HG02610 (cell line): ENCODE measurements around the gene ANKUB1.
A peak's percentile ranks its signal among the peaks of the same experiment; 100 is the strongest.

Experiments
- ATAC-seq: cut with Tn5 transposase; IDR thresholded peaks from one replicate; pipeline ENCODE4 v1.9.1; 2021; ENCODE audit warnings: mild to moderate bottlenecking, moderate library complexity; ENCODE audit not compliant: unreplicated experiment

The ANKUB1 gene

DNA sequence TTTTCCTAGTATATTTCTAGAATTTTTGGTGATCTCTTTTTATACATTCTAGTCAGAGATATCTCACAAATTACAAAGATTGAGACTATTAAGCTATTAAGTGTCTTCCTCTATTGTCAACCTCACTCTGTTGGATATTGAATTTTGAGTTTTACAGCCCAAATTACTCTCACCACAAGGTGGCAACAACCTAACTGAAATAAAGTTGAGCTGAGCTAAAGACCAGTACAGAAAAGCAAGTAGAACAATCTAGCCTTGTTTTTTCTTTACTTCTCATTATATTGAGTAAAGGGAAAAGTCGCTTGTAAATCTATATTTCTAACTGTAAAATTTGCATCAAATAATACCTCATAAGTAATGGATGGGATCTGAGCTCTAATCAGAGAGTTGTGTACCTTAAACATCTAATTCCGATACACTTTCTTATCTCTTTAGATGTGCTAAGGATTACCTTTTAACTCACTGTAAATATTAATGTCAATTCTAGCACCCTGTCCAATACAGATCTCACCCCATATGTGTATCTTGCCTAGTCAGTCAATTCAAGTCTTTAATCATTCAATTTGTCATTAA is 26.5 kb downstream of the ANKUB1 start:
- ATAC-seq: no peak

DNA sequence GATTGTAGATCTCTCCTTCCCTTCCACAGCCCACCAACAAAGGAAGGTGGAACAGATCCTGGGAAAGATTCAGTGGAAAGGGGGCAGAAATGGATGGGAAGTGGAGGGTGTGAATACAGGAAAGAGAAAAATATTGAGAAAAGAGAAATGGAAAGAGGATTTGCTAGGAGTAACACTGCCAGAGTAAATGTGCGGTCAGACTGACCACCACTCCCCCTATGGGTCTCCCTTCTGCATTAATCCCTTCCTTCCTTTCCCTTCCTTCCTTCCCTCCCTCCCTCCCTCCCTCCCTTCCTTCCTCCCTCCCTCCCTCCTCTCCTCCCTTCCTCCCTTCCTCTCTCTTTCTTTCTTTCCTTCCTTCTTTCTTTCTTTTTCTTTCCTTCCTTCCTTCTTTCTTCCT is 28.1 kb downstream of the ANKUB1 start:
- no peak for ATAC-seq

DNA sequence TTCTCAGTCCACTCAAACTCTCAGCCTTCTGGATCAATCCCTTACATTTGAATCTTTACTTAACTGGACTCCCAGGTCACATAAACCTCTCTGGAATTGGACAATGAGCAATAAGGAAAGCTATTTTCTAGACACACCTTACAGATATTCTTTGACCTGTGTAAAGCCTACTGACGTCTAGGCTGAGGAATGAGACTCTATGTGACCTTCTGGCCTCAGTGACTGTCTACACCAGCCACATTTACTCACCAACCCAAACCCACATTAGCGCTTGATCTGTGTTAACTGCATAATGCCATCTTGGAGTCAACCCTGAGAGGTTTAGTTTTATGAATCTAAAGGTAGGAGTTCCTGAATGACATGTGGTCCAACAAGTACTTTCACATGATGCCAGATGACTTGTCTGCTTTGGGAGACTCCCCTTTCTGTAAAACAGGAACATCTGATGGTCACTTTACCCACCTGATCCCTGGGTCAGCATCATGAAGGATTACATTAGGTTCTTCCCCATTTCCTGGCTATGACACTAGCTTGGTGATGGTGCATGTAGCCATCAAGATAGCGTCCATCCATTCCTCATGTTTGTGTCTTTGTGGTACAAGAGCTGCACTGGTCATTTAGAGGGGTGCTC is 28.7 kb downstream of the ANKUB1 start:
- no peak for ATAC-seq

DNA sequence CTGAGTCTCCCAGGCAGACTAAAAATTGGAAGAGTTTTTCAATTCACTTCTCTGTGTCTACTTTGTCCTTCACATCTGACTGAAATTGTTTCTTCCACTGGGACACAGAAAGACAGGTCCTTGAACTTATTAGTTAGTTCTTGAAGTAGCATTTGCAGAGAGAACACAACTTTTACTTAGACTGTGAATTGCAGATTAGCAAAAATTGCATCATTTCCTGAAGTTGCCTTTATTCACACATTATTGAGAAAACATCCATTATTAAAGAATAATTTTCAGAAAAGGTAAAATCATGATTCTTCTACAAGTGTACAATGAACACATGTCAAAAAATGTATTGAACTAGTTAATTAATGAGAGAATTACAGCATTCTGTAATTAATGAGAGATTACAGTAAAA is 38.6 kb downstream of the ANKUB1 start:
- ATAC-seq: no peak

DNA sequence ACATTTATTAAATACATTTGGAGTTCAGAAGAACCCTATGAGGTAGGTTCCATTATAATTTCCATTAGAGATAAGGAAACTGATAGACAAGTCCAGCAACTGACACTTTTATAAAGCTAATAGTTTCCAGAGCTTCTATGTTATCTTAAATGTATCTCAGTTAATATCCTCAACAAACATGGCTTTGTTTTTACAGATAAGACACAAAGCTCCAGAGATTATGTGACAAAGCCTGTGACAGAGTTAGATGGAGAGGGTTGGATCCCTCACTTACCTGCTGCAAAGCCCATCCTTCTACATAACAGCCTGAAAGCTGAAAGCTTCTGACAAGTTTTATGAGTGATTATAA is 39.6 kb downstream of the ANKUB1 start:
- ATAC-seq: no peak

DNA sequence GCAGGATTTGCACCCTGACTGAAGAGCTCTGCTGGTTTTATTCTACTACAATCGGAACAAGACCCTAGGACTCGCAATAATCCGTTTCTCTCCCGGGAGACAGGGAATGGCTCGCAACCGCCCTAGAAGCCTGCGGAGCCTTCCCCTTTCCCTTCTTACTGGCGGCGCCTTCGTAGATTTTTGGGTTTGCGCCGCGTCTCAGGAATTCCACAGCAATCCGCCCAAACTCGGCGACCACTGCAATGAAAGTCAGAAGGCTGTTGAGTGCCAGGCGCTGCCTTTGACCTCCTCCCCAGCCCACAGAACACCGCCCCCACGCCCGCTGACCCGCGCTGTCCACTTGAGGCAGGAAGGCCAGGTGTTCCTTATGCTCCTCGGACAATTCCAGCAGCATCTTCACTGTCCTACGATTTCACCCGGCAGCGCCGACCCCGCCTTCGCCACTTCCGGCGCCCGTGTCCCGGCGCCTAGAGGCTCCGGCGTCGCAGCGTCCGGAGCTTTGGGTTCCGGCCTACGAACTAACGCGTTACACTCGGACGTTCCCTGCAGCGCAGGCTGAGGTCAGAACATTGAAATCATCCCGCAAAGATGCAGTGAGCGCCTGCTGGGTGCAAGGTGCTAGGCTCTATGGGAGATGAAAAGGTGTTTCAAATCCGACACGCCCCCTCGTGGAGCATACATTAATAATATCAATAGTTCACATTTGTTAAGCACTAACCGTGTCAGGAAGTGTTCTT is 40.1 kb downstream of the ANKUB1 start, which contains the start of gene COMMD2:
COMMD2 (minus strand) TSS at position 439 of the 737 bp plus-strand sequence; CDS start at position 394, 45 bp downstream.
- peak; percentile 100 for ATAC-seq

DNA sequence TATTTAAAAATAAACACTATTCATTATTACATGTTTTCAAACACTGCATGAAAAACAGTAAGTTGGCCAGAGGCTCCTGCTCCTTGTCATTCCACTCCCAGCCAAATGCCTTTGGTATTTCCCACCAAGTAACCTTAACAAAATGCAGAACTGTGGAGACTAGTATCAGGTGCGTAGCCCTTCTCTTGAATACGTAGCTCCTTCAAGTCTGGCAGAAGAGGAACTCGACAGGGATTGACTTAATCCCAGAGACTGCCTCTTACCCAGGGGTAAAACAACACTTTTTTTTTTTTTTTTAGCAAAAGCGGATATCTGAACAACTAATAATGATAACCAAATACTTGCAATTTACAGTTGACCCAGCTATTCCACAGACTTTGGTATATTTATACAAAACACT is 40.8 kb downstream of the ANKUB1 start:
- ATAC-seq: no peak

DNA sequence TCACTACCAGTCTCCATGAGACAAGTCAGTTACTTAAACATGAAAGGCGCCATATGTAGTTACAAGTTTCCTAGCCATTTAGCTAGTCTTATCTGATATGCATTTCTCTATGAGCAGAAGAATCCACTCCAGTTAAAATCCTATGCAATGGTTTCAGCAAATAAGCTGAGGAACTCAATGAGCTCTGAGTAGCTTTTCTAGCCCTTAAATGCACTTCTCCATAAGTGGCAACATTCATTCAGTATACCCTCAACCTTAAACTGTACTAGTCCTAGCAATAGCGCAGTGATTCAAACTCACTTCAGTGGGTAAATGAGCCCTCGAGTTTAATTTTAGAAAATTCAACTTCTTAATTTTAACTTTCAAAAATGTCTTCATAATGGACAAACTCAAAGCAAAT is 47.7 kb downstream of the ANKUB1 start:
- no peak for ATAC-seq

DNA sequence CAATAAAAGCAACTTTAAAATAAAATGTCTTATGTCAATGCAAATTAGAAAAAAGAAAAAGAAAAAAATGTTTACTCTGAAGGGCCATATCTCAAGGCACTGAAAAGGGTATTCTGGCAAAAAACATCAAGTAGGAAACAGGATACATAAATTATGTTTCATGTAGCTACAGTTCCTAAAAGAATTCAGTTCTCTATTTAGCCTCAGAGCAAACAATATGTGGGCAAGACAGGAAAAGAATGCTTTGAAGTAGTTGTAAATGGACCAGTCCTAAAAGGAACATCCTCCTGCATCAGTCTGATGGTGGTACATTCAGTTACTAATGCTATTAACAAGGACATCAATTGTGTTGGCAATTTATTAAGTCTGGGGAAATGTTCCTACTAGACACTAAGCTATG is 48.2 kb downstream of the ANKUB1 start:
- no peak for ATAC-seq

DNA sequence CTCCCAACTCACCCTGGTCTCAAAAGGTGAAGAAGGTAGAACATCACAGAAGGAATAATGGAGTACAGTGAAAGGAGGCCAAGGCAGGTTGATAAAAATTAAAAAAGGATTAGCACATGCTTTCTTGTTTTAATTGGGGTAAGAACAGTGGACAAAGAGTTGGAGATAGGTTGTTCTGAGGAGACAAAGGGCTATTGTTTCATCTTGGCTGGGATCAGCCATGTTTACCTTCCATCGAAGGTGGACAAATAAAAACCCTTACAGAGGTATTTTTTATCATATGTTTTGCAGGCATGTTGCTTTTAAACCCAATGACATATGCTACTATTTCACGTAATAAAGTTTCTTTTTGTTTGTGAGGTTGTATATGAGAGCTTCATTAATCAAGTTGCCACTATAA is 53.0 kb downstream of the ANKUB1 start:
- ATAC-seq: no peak

DNA sequence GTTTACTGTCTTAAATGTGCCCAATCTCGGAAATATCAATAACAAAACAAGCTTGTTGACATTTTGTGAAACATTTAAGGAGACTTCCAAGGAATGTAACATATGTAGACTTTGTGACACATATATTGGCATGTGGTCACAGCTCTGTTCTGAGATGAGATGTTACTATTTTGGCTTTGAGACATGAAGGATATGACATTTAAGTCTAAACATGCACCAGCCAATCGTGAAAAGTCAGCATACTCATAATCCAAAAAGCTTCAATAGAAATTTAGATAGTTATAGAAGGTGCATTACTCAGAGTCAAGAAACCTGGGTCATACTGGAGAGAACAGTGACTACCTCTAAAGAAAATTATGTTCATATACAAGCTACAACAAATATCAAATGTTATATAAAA is 53.5 kb downstream of the ANKUB1 start:
- no peak for ATAC-seq

DNA sequence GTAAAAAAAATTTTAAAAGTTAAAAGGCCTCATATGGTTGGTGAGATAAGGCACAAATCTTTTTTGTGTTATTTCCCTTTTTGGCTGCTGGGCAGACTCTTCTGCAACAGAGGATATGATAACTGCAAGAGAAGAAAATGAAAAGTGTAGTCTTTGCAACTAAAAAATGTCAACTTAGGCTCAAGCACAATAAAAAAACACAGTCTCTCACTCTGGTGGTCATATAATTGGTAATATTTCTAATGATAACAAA is 55.5 kb downstream of the ANKUB1 start:
- ATAC-seq: no peak

DNA sequence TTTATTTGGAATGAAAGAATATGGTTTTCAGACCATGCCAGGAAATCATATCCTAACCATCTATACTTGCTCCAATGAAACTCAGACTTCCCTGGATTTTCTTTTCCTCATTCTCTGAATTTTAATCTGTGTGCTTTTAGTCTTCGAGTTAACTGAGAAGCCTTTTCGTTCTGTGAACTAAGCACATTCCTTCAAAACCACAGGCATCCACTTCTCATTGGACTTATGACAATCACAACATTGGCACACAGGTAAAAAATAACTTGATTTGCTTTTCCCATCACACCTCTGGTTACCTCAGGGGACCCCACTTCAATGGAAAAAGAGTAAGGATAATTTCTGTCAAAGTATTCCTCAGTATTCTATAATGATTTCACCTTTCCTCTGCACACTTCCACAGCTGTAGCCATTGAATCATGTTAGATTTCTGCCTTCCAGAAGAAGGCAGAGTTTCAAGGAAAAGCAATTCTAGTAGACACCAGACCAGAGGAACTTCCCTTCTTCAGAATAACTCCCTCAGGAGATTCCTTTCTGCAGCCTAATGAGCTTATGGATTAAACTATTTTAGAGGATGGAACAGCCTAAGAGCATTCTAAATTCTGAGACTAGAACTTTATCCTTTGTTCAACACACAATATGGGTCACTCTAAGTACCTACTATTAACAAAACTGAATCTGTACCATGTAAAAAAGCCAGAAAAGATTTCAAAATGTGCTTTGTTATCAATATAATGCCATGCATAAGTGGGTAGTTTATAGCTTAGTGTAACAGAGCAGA is 56.0 kb downstream of the ANKUB1 start:
- ATAC-seq: no peak

DNA sequence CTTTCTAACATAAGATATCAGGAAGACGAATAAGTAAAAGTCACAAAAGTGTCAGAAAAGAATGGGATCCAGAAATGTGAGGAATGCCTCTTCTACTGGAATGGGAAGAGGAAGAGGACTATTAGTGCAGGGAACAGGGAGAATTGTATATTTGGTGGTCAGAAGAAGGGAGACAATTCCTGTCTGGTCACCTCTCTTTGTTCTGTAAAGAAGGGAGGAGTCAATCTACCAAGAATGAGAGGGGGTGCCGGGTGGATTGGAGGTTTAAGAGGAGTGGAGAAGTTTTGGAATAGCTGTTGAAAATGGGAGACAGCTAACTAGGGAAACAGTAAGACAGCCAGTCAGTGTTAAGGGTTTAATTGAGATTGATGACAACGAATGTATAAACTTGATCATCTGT is 60.1 kb downstream of the ANKUB1 start:
- no peak for ATAC-seq

DNA sequence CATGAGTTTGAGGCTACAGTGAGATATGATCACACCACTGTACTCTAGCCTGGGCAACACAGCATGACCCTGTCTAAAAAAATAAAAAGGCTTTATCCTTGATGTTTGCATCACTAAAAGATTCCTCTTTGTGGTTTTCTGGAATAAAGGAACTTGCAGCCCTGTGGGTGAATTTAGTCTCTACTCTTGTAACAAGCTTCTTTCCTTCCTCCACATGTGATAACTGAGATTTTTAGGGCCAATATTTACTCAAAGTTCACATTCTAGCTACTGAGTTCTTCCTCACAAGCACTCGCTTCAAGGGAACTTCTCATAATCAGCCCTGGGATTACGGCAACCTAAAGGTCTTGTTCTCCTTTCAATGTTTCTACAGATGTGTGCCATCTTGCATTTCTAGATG is 64.7 kb downstream of the ANKUB1 start:
- no peak for ATAC-seq

DNA sequence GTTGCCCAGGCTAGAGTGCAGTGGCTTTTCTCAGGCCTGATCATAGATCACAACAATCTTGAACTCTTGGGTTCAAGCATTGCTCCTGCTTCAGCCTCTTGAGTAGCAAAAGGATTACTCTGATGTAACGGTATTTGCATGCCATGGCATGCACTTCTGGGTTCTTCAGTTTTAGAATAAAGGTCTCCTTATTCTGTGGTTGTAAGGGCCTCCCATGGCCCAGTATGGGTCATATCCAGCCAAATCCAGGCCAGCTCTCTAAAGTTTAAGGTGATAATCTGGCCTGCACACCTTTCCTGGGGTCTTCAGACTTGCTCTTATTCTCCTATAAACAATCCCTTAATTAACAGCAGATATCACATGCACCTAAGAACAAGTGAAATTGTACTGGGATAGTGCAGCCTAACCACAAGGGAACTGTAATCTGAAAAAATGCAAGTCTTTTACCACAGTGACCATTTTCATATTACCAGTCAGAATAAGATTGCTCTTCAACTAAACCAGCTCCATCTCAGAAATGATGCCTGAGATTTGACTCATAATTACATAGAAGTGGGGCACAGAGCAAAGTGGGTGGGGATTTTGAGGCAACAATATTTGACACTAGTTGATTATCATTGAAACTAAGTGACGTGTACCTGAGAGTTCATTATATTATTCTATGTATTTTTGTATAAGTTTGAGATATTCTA is 65.5 kb downstream of the ANKUB1 start:
- peak; percentile 96 for ATAC-seq

DNA sequence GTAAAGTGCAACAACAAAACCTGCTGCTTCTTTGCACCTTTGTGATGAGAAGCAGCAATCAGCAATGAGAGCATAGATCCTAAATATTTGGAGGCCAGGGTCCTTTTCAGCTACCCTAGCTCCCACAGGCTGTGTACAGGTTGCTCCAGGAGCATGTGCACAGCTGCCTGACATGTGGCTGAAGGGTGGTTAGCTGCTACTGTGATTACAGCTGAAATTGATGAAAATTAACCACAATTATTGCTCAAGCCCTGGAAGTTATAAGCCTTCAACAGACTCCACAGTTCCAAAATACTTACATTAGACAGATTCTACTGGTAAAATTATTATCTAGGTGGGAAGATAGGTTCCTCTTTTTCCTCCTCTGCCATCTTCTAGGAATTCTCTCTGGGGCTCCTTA is 68.6 kb downstream of the ANKUB1 start:
- ATAC-seq: no peak

DNA sequence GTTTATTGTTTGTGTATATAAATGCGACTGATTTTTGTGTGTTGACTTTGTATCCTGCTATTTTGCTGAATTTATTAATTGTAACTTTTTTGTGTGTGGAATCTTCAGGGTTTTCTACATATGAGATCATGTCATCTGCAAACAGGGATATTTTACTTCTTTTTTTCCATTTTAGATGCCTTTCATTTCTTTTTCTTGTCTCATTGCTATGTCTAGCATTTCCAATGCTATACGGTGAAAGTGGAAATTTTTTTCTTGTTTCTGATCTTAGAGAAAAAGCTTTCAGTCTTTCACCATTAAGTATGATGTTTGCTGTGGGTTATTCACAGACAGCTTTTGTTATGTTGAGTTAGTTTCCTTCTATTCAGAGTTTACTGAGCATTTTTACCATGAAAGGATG is 71.4 kb downstream of the ANKUB1 start:
- no peak for ATAC-seq

DNA sequence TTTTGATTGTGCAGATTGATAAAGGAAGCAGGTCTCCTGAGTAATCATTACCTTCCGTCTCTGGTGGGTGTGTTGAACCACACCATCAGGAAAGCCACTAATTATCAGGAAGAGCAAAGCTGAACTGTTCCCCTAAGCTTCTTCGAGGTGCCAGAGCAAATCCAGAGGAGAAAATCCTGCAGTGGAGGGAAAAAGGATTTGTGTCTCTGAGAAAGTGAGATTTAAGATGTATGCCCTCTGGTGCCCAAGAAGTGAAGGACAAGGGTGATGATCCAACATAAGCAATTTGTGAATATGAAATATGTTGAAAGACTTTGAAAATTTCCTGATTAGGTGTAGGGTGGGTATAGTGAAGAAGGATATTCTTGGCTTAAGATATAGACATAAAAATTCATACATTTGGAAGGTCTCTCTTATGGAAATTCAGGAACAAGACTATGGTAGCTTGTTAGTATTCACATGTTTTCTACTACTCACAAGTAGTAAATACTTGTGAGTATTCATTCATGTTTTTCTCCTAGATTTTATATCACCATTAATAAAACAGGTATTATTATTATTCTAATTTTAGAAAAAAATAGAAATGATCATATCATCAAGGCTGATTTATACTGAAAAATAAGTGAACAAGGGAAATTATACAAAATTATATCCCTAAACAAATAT is 74.8 kb downstream of the ANKUB1 start:
- no peak for ATAC-seq

DNA sequence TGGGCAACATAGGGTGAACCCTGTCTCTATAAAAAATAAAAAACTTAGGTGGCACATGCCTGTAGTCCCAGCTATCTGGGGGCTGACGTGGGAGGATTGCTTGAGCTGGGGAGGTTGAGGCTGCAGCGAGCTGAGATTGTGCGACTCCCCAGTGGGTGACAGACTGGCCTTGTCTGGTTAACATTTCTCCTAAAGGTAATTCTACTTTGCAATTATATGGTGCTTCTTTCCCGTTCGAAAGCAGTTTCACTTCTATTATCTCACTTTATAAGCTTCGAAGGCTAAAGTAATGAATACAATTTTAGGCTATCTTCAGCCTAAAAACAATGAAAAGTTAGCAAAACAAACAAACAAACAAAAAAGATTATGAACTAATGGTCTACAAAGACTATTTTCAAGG is 75.4 kb downstream of the ANKUB1 start:
- ATAC-seq: no peak

DNA sequence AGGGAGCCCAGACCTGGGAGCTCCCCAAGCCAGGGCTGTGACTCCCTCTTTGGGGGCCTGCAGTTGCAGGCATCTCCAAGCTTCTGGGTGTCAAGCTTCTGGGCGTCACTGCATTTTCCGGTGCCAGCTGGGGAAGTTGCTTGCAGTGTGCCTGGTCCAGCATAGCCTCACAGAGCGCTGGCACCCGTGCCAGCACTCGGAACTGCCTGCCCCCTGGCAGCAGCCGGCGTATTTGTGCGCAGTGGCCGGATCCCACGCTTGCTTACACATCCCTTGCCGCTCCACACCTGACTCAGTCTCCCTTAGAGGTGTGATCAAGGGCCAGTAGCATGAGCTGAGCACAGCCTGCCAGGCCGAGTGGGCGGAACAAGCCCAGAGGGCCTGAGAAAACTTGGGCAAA is 77.1 kb downstream of the ANKUB1 start:
- no peak for ATAC-seq
